IPS DF 19.7 (cell line): ENCODE data around the gene ZFAND5.

Experiments used
- DNase-seq: peaks from one replicate; pipeline ENCODE4 v3.0.0-alpha.2; 2013; ENCODE audit warnings: low read depth, low spot score

ZFAND5 gene

DNA sequence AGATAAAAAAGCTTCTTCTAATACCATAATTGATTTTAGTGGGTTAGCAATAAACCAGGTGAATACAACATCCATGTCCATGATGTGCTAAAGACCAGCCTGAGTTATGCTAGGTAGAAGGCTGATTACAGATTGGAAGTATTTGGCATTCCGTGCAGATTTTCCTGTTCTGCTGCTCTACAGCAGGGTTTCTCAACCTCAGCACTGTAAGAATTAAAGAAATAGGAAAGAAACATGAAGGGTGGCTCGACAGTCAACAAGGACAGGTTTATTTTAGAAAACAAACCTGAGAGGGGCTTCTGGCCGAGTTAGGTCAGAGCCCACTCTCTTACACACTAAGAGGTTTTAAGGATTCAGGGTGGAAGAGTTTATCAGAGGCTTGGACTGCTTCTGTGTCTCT, 42.3 kb downstream of the ZFAND5 start:
- DNase-seq = no peak

DNA sequence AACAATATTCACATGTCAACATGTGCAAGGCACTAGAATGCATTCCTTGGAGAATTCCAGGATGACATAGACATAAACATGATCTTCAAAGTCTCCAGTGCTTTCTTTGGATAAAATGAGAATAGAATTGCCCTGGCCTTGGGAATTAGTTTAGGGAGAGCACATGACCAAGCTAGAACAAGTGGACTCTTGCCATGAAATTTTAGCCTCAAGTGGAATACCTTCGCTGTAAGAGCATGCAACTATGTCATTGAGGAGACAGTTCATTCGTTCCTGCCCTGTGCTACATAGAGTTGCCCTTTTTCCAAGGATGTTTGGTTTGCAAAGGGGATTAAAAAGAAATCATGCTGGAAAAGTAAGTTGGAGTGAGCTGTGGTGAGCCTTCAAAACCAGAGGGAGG, 42.7 kb downstream of the ZFAND5 start:
- no peak for DNase-seq

DNA sequence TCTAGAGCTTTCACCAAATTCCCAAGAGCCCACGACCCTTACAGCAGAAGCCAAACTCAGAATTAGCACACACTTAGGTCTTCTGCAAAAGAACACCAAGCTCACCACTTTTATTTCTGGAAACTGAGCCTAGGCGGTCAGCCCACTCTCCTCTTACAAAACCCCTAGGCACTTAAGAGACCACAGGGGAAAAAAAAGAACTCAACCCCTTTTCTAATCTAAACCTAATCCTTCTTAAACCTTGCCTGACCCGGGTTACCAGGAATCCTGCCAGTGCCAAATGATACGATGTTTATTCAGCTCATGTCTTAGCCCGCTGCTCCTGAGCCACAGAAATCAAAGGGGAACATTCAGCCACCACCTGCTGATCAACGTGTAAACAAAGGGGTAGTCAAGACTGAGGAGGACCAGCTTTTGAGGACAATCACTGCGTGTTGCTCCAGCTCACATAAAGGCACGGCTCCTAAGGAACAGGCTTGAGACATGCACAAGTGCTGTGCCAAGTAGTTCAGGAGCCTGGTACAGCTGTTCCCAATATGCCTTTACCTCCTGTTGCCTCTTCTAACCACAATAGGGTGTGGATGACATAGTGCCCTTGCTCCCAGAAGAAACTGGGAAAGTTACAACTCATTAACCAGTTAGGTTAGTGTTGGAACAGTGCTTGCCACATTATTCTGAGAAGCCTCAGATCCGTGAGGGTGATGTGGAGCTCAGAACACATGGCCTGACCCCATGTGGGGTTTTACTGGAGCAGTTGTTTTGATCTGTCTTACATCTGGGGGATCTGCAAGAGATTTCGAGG, 49.3 kb downstream of the ZFAND5 start:
- no peak for DNase-seq

DNA sequence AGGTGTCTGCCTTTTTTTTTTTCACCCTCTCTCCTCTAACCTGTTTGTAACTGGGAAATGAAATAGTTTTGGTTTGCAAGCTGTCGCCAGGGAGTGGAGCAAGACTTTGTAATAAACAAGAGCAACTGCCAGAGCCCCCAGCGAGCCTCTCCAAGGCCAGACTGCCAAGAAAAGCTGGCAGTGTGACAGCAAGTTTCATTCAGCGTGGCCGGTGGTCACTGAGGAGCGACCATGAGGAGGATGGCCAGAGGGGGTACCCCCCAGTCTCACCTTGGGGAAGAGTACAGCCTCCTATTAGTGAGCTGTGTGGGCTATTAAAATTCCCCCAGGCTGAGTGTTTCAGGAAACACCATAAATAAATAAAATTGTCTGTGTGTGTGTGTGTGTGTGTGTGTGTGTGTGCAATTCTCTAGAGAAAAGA, 49.9 kb downstream of the ZFAND5 start:
- no peak for DNase-seq

- DNase-seq = no peak
Measured at GRCh38 chr9:72313507-72313906, 51.5 kb downstream of the ZFAND5 start.

GRCh38 chr9:72312386-72312987, 52.5 kb downstream of the ZFAND5 start:
- no peak for DNase-seq

DNA sequence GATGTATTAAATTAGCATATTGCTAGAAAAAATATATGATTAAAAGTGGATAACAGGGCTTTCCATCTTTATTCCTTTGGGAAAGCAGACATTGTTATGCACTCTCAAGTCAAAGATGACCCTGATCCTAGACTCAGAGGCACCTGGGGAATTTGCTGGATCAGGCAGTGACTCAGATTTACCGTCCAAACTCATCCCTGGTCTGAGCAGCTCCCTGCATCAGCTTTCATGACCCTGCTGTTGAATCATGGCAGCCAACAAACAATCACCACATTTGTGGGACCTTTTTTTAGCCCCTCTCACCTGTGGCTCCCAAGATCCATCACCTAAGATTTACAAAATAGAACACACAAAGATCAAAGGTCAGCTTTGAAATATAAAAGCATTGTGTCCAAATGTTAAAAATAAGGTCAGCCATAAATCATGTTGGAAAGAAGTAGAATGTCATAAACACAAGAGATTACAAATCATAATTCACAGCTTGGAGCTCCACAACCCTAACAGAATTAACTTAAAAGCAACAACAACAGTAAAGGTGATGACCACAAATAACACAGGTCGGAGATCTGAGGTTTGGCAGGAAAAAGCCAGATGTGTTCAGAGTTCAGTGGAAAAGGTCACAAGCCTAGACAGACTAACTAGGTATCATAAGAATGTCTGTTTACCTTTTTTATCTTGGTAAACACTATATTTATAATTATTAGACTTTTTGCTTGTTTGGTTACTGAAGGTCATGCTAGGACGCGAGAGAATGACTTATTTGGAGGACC, 55.5 kb downstream of the ZFAND5 start:
- DNase-seq = no peak

DNA sequence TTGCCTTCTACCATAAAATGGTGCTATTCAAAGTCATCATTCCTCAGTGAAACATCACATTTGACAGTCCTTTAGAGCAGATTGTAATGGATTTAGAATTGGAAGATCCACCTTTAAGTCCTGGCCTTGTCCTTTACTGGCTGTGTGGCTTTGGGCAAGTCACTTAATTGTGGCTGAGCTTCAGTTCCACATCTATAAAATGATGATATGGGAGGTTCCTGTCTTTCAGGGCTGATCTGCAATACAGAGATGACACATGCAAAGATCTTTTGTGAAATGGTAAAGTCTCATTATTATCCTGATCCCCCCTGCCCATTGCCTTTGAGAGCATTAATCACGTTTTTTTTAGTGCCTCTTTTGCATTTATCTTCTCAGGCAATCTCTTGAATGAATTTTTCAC, 58.2 kb downstream of the ZFAND5 start:
- DNase-seq = no peak

DNA sequence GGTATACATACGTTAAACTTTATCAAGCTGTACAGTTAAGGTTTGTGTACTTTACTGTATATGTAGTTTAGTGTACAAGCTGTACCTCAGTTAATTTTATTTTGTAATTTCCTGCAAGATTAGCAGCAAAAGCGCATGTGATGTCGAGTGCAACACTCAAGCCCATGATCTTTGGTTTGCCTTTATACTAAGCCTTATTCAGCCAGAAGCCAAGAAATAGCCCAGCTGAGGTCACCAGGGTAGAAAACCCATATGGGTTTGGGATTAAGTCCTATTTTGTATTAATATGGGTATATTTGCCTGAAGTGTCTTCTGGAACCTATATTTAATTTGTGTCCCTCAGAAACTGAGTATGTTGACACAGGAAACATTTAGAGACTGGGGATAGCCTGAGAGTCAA, 59.3 kb downstream of the ZFAND5 start:
- no peak for DNase-seq

GRCh38 chr9:72305102-72305546, 59.9 kb downstream of the ZFAND5 start:
- peak; percentile 75 for DNase-seq

- no peak for DNase-seq
Measured at GRCh38 chr9:72304538-72304937, 60.5 kb downstream of the ZFAND5 start.
